ENCODE data around the gene RNF31. TPM values are rescaled to one million over a fixed set of nuclear protein-coding genes. Genes with fewer than 3 reads are reported as not detected.

RNF31 gene
- total and polyA plus RNA-seq, 2 of the 13 experiments (the other 11 are each of a cell fraction or from before 2014, with no cell fraction given) = 48.2 to 86.8 TPM

GRCh38 chr14:24146453-24146977 is 783 bp upstream of the RNF31 start, which contains the start of gene PSME2 (continued):
- TF ChIP-seq DMTF1 (CRISPR knock-in tag; IDR thresholded peaks at IDR 0.05) (no peak), ZNF256 (CRISPR knock-in tag; conservative IDR thresholded peaks at IDR 0.05) (no peak), ZBTB26 (CRISPR knock-in tag; IDR thresholded peaks at IDR 0.05; ENCODE audit: borderline replicate concordance) (0 out of 2 replicates have a peak, but pooled peaks have one; percentile 55), BCLAF1 (IDR thresholded peaks at IDR 0.05) (no peak), SPEN (CRISPR knock-in tag; IDR thresholded peaks at IDR 0.05; ENCODE audit: low read depth) (peak; percentile 84), TRIM24 (CRISPR knock-in tag; IDR thresholded peaks at IDR 0.05) (no peak), ZNF282 (IDR thresholded peaks at IDR 0.05; ENCODE audit: partially characterized antibody) (no peak), RAD21 (CRISPR knock-in tag; IDR thresholded peaks at IDR 0.05) (peak; percentile 51; the same call in 1 of the 2 replicates), CBX2 (IDR thresholded peaks at IDR 0.05; ENCODE audit: low read depth, low read length) (no peak), CBX2 (CRISPR knock-in tag; IDR thresholded peaks at IDR 0.05; ENCODE audit: low read depth) (0 out of 2 replicates have a peak, but pooled peaks have one; percentile 18), PRMT3 (CRISPR knock-in tag; IDR thresholded peaks at IDR 0.05; ENCODE audit: borderline replicate concordance, low read depth) (no peak), ZFP90 (CRISPR knock-in tag; IDR thresholded peaks at IDR 0.05; ENCODE audit: borderline replicate concordance) (peak; percentile 21; the same call in 1 of the 2 replicates), PAF1 (CRISPR knock-in tag; IDR thresholded peaks at IDR 0.05) (no peak), ARID3A (IDR thresholded peaks at IDR 0.05; ENCODE audit: low read depth, low read length) (peak; percentile 44; the same call in 1 of the 2 replicates), SMAD9 (CRISPR knock-in tag; IDR thresholded peaks at IDR 0.05) (peak; percentile 94), ZNF878 (CRISPR knock-in tag; IDR thresholded peaks at IDR 0.05) (no peak), ZNF274 (CRISPR knock-in tag; IDR thresholded peaks at IDR 0.05) (peak; percentile 83; the same call in 1 of the 2 replicates)
- TF ChIP-seq, protein P1, sequence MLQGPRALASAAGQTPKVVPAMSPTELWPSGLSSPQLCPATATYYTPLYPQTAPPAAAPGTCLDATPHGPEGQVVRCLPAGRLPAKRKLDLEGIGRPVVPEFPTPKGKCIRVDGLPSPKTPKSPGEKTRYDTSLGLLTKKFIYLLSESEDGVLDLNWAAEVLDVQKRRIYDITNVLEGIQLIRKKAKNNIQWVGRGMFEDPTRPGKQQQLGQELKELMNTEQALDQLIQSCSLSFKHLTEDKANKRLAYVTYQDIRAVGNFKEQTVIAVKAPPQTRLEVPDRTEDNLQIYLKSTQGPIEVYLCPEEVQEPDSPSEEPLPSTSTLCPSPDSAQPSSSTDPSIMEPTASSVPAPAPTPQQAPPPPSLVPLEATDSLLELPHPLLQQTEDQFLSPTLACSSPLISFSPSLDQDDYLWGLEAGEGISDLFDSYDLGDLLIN (CRISPR knock-in tag; IDR thresholded peaks at IDR 0.05; ENCODE audit: borderline replicate concordance) = no peak
- TF ChIP-seq, protein P2, sequence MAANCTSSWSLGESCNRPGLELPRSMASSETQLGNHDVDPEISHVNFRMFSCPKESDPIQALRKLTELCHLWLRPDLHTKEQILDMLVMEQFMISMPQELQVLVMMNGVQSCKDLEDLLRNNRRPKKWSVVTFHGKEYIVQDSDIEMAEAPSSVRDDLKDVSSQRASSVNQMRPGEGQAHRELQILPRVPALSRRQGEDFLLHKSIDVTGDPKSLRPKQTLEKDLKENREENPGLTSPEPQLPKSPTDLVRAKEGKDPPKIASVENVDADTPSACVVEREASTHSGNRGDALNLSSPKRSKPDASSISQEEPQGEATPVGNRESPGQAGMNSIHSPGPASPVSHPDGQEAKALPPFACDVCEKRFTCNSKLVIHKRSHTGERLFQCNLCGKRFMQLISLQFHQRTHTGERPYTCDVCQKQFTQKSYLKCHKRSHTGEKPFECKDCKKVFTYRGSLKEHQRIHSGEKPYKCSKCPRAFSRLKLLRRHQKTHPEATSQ (CRISPR knock-in tag; IDR thresholded peaks at IDR 0.05; ENCODE audit: borderline replicate concordance) = peak; percentile 41; the same call in 1 of the 2 replicates

All from HepG2 (cell line).